Activated CD8-positive, alpha-beta T cell treated with anti-CD3 and anti-CD28 coated beads, Interleukin-2, amount 10 ng/mL, durations not matched to agents 7 days and 5 days (primary cell): ENCODE measurements around the gene SPECC1. TPM values are rescaled to one million over a fixed set of nuclear protein-coding genes. Genes with fewer than 3 reads are reported as not detected.

Source experiments
- ATAC-seq: fragments of 150-1000 bp; cut with Tn5 transposase; one replicate; pipeline ENCODE4 v1.10.0; 2021; ENCODE audit warnings: moderate library complexity
- CTCF ChIA-PET: fragments of 350-600 bp; sonication (Branson Sonifier 250); formaldehyde crosslinking; loops from one replicate; lab custom pipeline; 2021; ENCODE audit warnings: antibody characterized with exemption; lab: Charles Lee
- POLR2A ChIA-PET: fragments of 350-600 bp; sonication (Branson Sonifier 250); formaldehyde crosslinking; loops from one replicate; lab custom pipeline; 2021; ENCODE audit warnings: antibody characterized with exemption; lab: Charles Lee
- DNase-seq: peaks from one replicate; pipeline ENCODE4 v3.0.0-alpha.2; 2020
- H3K27ac Mint-ChIP-seq: one replicate; pipeline ENCODE4 v1.8.0; 2021; ENCODE audit warnings: mild to moderate bottlenecking, mixed read lengths
- H3K27me3 Mint-ChIP-seq: one replicate; pipeline ENCODE4 v1.8.0; 2021; ENCODE audit warnings: low read depth, mixed read lengths
- H3K36me3 Mint-ChIP-seq: one replicate; pipeline ENCODE4 v1.8.0; 2021; ENCODE audit warnings: low read depth, mixed read lengths
- H3K4me1 Mint-ChIP-seq: one replicate; pipeline ENCODE4 v1.8.0; 2021; ENCODE audit warnings: low read depth, mixed read lengths
- H3K4me3 Mint-ChIP-seq: one replicate; pipeline ENCODE4 v1.8.0; 2021; ENCODE audit warnings: mild to moderate bottlenecking, mixed read lengths
- H3K9me3 Mint-ChIP-seq: one replicate; pipeline ENCODE4 v1.8.0; 2022; ENCODE audit warnings: mixed read lengths; ENCODE audit not compliant: insufficient read depth
- total RNA-seq, 2 experiments: library from RNA; stranded (reverse); gene quantifications; one replicate each; pipeline ENCODE4 v1.2.3, GENCODE V29; 2021

The SPECC1 gene
- total RNA-seq, 2 experiments from 2014 or later, result 4.2 to 5.3 TPM

DNA sequence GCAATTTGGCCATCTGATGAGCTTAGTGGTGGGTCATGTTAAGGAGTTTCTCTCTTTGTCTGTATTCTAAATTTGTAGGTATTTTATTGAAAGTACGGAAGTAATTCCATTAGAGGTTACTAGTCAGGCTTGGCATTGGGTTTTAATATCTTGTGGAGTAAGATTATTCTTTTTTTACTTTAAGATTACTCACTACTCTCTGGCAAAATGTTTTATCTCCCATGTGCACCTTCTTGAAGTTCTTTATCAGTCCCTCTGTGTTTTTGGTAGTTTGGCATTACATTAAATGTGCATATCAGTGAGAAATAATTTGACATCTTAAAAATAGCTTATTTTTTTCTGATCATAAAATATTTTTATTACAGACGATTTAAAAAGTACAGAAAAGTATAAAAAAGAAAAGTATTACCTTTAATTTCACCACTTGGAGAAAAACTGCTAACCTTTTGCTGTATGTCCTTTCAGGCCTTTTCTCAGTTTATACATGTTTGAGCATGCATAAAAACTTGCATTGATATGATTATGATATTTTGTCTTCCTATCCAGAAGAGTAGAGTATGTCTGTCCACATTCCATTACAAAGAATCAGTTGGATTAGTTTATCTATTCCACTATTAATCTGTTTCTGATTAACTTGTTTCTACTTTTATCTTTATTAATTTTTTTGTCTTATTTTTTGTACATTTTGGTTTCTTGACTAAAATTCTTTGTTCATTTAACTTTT is 198.3 kb downstream of the SPECC1 start:
- no peaks in the 10 kb centered on the region for H3K27me3 Mint-ChIP-seq
- H3K36me3 Mint-ChIP-seq, result no peaks in the 10 kb centered on the region
- DNase-seq (no peak), ATAC-seq (no peak)
- ChIA-PET POLR2A (interaction anchor here (0.8 kb wide), 1 partner anchor 14 kb away, joined by 3 read pairs; no protein-coding TSS in a partner anchor), CTCF (interaction anchor here (1.0 to 1.9 kb wide), 4 partner anchors 12 to 113 kb away, joined by 3 to 6 read pairs (median 4); no protein-coding TSS in a partner anchor)
- H3K9me3 Mint-ChIP-seq, result no peaks in the 10 kb centered on the region
- no peak overlapping the region for H3K4me3 Mint-ChIP-seq
- H3K27ac Mint-ChIP-seq, result no peak overlapping the region
- peaks cover 15% of the 10 kb centered on the region for H3K4me1 Mint-ChIP-seq

DNA sequence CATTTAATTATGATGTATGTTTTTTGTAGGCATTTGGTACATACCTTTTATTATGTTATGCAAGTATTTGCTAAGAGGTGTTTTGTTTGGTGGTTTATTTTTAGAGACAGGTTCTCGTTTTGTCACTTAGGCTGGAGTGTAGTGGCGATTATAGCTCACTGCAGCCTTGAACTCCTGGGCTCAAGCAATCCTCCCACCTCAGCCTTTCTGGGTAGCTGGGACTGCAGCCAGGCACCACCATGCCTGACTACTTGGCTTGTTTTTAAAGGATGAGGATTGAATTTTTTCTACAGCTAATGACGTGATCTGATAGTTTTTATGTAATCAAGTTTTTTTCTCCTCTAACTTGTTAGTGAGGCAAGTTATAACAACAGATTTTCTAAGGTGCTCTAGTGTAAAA is 199.6 kb downstream of the SPECC1 start:
- Mint-ChIP-seq H3K4me3 (no peak overlapping the region), H3K4me1 (peaks cover 15% of the 10 kb centered on the region), H3K27me3 (no peaks in the 10 kb centered on the region), H3K27ac (no peak overlapping the region), H3K9me3 (no peaks in the 10 kb centered on the region), H3K36me3 (no peaks in the 10 kb centered on the region)
- ATAC-seq (no peak), DNase-seq (no peak)
- CTCF ChIA-PET, result interaction anchor here (1.1 kb wide), 1 partner anchor 87 kb away, joined by 3 read pairs; no protein-coding TSS in a partner anchor
- POLR2A ChIA-PET, result no interaction called here

DNA sequence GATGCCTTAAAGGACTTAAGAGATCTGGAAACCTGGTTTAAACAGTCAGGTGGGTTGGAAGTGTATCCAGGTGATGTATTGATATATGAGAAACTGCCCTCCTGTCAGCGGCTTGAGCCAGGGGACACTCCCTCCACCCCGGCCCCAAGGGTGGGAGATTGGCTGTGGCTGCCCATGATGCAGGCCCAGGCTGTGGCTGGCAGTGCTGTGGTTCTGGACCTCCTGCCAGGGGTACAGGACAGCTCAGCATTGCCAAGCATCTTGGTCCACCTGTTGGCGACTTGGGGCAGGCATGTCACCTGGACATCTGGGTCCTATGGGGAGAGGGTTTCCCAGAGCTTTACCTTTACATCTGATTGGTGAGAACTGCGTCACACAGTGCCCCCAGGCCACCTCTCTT is 201.0 kb downstream of the SPECC1 start:
- Mint-ChIP-seq H3K9me3 (no peaks in the 10 kb centered on the region), H3K36me3 (no peaks in the 10 kb centered on the region), H3K4me1 (peaks cover 8% of the 10 kb centered on the region), H3K27me3 (no peaks in the 10 kb centered on the region), H3K27ac (no peak overlapping the region), H3K4me3 (no peak overlapping the region)
- POLR2A ChIA-PET, result no interaction called here
- no peak for DNase-seq
- CTCF ChIA-PET, result no interaction called here
- ATAC-seq, result no peak

DNA sequence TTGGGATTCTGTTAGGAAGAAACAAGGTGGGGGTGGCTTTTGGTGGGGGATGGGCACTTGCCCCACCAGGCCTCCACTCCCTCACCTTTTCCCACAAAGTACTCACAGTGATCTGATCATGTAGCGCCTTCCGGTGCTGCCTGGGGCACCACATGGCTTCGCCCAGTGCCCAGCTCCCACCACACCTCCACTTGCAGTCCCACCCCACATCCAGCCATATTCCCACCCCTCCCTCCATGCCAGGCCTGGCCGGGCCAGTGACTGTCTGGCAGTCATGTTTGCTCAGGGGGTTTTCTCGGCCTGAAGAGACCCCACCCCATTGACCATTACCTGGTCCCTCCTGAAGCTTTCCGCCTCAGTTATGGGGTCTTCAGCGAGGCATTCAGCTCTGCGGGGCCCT is 201.5 kb downstream of the SPECC1 start:
- POLR2A ChIA-PET, result no interaction called here
- ATAC-seq (no peak), DNase-seq (no peak)
- H3K4me1 Mint-ChIP-seq, result peaks cover 7% of the 10 kb centered on the region
- no peaks in the 10 kb centered on the region for H3K36me3 Mint-ChIP-seq
- no peak overlapping the region for H3K27ac Mint-ChIP-seq
- no peak overlapping the region for H3K4me3 Mint-ChIP-seq
- no peaks in the 10 kb centered on the region for H3K27me3 Mint-ChIP-seq
- CTCF ChIA-PET, result no interaction called here
- no peaks in the 10 kb centered on the region for H3K9me3 Mint-ChIP-seq

DNA sequence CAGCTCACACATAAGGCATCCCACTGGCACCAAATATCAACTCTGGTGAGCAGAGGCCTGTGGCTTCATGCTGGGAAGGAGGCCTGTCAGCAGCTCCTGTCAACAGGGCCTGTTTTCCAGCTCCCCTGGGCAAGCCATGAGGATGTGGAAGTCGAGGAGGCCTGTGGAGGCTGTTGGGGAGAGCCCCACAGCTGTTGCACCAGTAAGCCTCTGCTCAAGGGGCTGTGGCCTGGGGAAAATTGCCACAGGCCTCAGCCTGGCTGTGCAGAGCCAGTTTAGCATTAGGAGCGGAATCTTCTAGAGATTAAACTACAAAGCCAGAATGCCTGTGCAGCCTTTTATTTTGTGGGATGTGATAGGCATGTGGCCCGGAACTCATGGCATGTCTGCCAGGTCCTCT is 202.1 kb downstream of the SPECC1 start:
- ChIA-PET CTCF (no interaction called here), POLR2A (no interaction called here)
- H3K4me3 Mint-ChIP-seq, result no peak overlapping the region
- no peak for ATAC-seq
- no peak for DNase-seq
- no peak overlapping the region for H3K27ac Mint-ChIP-seq
- H3K27me3 Mint-ChIP-seq, result no peaks in the 10 kb centered on the region
- H3K9me3 Mint-ChIP-seq, result no peaks in the 10 kb centered on the region
- H3K4me1 Mint-ChIP-seq, result peaks cover under 1% of the 10 kb centered on the region
- no peaks in the 10 kb centered on the region for H3K36me3 Mint-ChIP-seq

DNA sequence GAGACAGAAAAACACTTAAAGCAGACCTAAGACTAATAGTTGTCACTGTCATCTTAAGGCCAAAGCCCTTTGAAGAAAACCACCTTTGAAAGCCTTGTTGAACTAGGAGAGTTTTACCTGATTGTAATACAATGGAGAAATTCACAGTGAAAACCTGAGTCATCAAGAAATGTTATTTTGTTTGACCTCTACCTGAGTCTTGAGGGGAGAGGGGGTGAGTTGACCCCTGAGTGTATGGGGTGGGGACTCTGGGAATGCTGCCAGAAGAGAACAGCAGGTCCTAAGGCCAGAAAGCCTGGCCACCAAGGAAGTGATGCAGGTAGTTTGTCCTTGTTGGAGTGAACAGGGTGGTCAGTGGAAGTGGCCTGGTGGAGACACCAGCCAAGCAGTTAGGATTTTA is 204.3 kb downstream of the SPECC1 start:
- ChIA-PET CTCF (no interaction called here), POLR2A (no interaction called here)

DNA sequence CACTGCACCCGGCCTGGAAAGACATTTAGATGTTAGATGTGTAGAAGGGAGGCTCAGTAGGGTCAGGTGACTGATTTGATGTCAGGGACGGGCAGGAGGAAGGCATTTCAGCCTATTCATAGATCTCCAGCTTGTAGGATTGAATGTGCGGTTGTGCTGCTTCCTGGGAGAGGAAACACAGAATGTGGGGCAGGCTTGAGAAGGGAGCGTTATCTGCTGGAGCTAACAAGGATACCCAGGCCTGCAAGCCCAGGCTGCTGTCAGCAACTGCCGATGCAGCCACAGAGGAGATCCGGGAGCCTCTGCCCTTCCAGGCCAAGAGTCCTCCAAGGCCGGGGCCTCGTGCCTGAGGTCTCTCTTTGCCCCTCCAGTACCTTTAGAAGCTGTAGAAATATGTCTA is 205.6 kb downstream of the SPECC1 start:
- no peak overlapping the region for H3K4me3 Mint-ChIP-seq
- ChIA-PET CTCF (interaction anchor here (1.6 kb wide), 1 partner anchor 106 kb away, joined by 5 read pairs; no protein-coding TSS in a partner anchor), POLR2A (no interaction called here)
- no peak overlapping the region for H3K27ac Mint-ChIP-seq
- no peaks in the 10 kb centered on the region for H3K36me3 Mint-ChIP-seq
- peaks cover 9% of the 10 kb centered on the region for H3K27me3 Mint-ChIP-seq
- no peaks in the 10 kb centered on the region for H3K4me1 Mint-ChIP-seq
- no peak for DNase-seq
- no peak for ATAC-seq
- no peaks in the 10 kb centered on the region for H3K9me3 Mint-ChIP-seq

More for the DNA sequence above, 204.3 kb downstream of the SPECC1 start:
- Mint-ChIP-seq H3K27ac (no peak overlapping the region), H3K36me3 (no peaks in the 10 kb centered on the region), H3K4me1 (no peaks in the 10 kb centered on the region), H3K27me3 (no peaks in the 10 kb centered on the region), H3K9me3 (no peaks in the 10 kb centered on the region), H3K4me3 (no peak overlapping the region)
- ATAC-seq (no peak), DNase-seq (no peak)

DNA sequence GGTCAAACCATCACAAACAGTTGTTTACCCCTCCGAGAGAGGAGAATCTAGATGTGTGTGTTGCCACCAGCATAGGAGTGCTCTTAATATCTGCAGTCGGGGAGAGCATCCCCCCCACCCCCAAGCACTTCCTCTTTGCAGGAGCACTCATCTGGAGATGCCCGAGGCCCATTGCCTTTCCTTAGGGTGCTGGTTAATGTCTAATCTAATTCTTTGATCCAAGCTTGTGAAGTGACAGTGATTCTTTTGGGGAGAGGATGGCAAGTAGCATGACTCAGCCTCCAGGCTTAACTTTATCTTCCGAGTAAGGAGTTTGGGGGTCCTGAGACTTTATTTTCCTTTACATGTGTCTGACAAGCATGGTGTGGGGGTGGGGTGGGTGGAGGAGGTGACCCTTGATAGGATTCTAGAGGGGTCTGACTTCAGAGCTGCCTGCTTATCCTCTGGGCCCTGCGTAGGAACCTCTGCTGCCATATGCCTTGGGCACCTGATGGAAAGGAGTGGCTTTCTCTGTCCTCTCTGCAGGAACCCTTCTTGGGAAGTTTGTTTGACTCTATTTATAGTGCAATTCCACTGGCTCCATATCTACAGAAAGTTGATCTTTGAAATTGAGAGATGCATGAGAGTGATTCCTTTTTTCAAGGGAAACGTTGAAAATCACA is 207.1 kb downstream of the SPECC1 start:
- Mint-ChIP-seq H3K9me3 (no peaks in the 10 kb centered on the region), H3K36me3 (no peaks in the 10 kb centered on the region), H3K4me1 (no peaks in the 10 kb centered on the region), H3K27me3 (peaks cover 16% of the 10 kb centered on the region), H3K27ac (no peak overlapping the region), H3K4me3 (no peak overlapping the region)
- ATAC-seq (no peak), DNase-seq (no peak)
- ChIA-PET CTCF (interaction anchor here (1.0 to 1.6 kb wide), 3 partner anchors 11 to 105 kb away, joined by 3 to 5 read pairs (median 4); no protein-coding TSS in a partner anchor), POLR2A (no interaction called here)

DNA sequence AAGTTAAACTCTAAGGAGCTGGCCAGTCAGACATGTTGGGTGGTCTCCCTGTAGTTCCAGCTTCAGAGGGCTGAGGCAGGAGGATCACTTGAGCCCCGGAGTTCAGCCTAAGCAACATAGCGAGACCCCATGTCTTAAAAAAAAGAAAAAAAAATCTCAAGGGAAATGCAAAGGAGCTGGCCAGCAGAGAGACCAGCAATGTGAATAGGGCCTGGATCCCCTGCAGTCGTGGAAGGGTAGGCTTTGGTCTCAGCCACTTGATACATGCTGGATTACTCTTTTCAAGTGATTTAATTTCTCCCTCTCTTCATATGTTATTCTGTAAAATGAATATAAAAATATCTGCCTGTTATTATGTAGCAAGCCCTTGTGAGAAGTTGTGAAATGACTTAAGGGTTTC is 207.7 kb downstream of the SPECC1 start:
- no peaks in the 10 kb centered on the region for H3K36me3 Mint-ChIP-seq

DNA sequence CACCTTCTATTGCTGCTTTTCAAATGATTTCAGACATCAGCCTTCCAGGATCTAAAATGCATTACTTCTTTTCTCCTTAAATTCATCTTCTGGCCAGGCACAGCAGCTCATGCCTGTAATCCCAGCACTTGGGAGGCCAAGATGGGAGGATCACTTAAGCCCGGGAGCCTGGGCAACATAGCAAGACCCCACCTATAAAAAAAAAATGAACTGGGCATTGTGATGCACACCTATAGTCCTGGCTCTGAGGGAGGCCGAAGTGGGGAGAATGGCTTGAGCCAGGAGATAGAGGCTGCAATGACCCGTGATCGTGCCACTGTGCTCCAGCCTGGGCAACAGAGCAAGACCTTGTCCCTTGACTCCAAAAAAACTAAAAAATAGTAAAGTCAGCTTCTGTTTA is 208.5 kb downstream of the SPECC1 start:
- no peak for DNase-seq
- ChIA-PET CTCF (interaction anchor here (1.4 kb wide), 1 partner anchor 9 kb away, joined by 4 read pairs; no protein-coding TSS in a partner anchor), POLR2A (no interaction called here)
- Mint-ChIP-seq H3K9me3 (no peaks in the 10 kb centered on the region), H3K4me1 (no peaks in the 10 kb centered on the region), H3K4me3 (no peak overlapping the region), H3K27me3 (peaks cover 23% of the 10 kb centered on the region), H3K36me3 (no peaks in the 10 kb centered on the region), H3K27ac (no peak overlapping the region)
- no peak for ATAC-seq

More for the DNA sequence above, 207.7 kb downstream of the SPECC1 start:
- DNase-seq (no peak), ATAC-seq (no peak)
- H3K27ac Mint-ChIP-seq, result no peak overlapping the region
- CTCF ChIA-PET, result interaction anchor here (1.4 kb wide), 1 partner anchor 10 kb away, joined by 4 read pairs; no protein-coding TSS in a partner anchor
- H3K27me3 Mint-ChIP-seq, result peaks cover 18% of the 10 kb centered on the region
- no peaks in the 10 kb centered on the region for H3K4me1 Mint-ChIP-seq
- no peaks in the 10 kb centered on the region for H3K9me3 Mint-ChIP-seq
- no peak overlapping the region for H3K4me3 Mint-ChIP-seq
- POLR2A ChIA-PET, result interaction anchor here (0.6 kb wide), 1 partner anchor 559 kb away, joined by 3 read pairs; no protein-coding TSS in a partner anchor

DNA sequence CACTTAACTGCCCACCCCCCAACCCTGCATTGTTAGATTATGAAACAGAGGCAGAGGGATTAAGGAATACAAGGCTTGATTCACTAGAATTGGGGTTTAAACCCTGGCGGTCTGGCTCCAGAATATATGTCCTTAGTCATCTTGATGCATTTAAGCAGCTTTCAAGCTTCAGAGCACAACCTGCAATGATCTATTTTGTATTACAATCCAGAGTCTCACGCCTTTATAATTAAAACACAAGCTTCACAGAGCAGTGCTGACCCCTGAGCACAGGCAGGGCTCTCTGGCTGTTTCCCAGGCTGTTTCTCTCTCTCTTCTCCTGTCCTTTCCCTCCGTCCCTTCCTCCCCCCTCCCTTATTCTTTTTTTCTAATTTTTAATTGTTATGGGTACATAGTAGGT is 209.1 kb downstream of the SPECC1 start:
- ATAC-seq, result no peak
- H3K4me3 Mint-ChIP-seq, result no peak overlapping the region
- no peaks in the 10 kb centered on the region for H3K4me1 Mint-ChIP-seq
- no peaks in the 10 kb centered on the region for H3K9me3 Mint-ChIP-seq
- H3K27ac Mint-ChIP-seq, result no peak overlapping the region
- no peaks in the 10 kb centered on the region for H3K36me3 Mint-ChIP-seq
- CTCF ChIA-PET, result no interaction called here
- POLR2A ChIA-PET, result no interaction called here
- H3K27me3 Mint-ChIP-seq, result peaks cover 25% of the 10 kb centered on the region
- no peak for DNase-seq

DNA sequence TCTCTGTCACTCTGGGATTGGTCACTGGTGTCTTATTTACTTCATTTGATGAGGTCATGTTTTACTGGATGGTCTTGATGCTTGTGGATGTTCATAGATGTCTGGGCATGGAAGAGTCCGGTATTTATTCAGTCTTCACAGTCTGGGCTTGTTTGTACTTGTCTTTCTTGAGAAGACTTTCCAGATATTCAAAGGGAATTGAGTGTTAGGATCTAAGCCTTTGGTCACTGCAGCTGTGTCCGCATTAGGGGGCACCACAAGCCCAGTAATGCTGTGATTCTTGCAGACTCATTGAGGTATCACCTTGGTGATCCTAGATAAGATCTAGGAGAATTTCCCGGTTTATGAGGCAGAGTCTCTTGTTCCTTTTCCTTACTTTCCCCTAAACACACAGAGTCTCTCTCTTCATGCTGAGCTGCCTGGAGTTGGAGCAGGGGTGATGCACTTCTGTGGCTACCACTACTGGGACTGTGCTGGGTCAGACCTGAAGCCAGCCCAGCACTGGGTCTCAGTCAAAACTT is 214.7 kb downstream of the SPECC1 start:
- Mint-ChIP-seq H3K4me3 (no peak overlapping the region), H3K36me3 (no peaks in the 10 kb centered on the region), H3K4me1 (peaks cover 7% of the 10 kb centered on the region), H3K27me3 (peaks cover 23% of the 10 kb centered on the region), H3K9me3 (no peaks in the 10 kb centered on the region), H3K27ac (no peak overlapping the region)
- DNase-seq (no peak), ATAC-seq (no peak)
- POLR2A ChIA-PET, result no interaction called here
- CTCF ChIA-PET, result interaction anchor here (1.2 to 1.7 kb wide), 3 partner anchors 9 to 102 kb away, joined by 4 to 6 read pairs (median 5); no protein-coding TSS in a partner anchor
